Activated T-cell treated with anti-CD3 and anti-CD28 coated beads, Interleukin-2, amount 50 U/mL, for 4 hours (primary cell): ENCODE results near the gene HAPSTR1. TPM values are rescaled to one million over a fixed set of nuclear protein-coding genes. Genes with fewer than 3 reads are reported as not detected.
"Not testable (repeated sequence)": the region's sequence is repeated elsewhere in the genome, so short reads cannot be mapped to it uniquely, and the experiment has no call there.

Experiments used
- ATAC-seq, 2 donors: fragments of 200-7000 bp; cut with Tn5 transposase; one replicate each; pipeline ENCODE4 v1.10.0; 2021
- DNase-seq: peaks from one replicate; pipeline ENCODE4 v3.0.0-alpha.2; 2020
- H3K27me3 Mint-ChIP-seq: one replicate; pipeline ENCODE4 v1.8.0; 2021; ENCODE audit warnings: low read depth, mixed read lengths
- H3K36me3 Mint-ChIP-seq: one replicate; pipeline ENCODE4 v1.8.0; 2022; ENCODE audit warnings: mixed read lengths; ENCODE audit not compliant: insufficient read depth
- H3K4me1 Mint-ChIP-seq: one replicate; pipeline ENCODE4 v1.8.0; 2021; ENCODE audit warnings: low read depth, mixed read lengths
- H3K4me3 Mint-ChIP-seq: one replicate; pipeline ENCODE4 v1.8.0; 2021; ENCODE audit warnings: mild to moderate bottlenecking, moderate library complexity, mixed read lengths
- H3K9me3 Mint-ChIP-seq: one replicate; pipeline ENCODE4 v1.8.0; 2021; ENCODE audit warnings: mixed read lengths
- total RNA-seq, 3 donors: library from RNA; stranded (reverse); gene quantifications; one replicate each; pipeline ENCODE4 v1.2.1, GENCODE V29; 2021

The HAPSTR1 gene
- total RNA-seq, 3 donors from 2014 or later: 64.2 to 75.7 (median 70.0) TPM

GRCh38 chr16:9081158-9081557 is 10.3 kb upstream of the HAPSTR1 start:
- Mint-ChIP-seq H3K27me3 (no peaks in the 10 kb centered on the region), H3K4me1 (peaks cover 23% of the 10 kb centered on the region), H3K36me3 (no peaks in the 10 kb centered on the region), H3K9me3 (peaks cover 16% of the 10 kb centered on the region), H3K4me3 (no peak overlapping the region)
- no peak for DNase-seq
- ATAC-seq: no peak

- no peaks in the 10 kb centered on the region for H3K27me3 Mint-ChIP-seq
Measured at GRCh38 chr16:9081843-9082242, 9.6 kb upstream of the HAPSTR1 start.

GRCh38 chr16:9082422-9082821 is 9.0 kb upstream of the HAPSTR1 start:
- Mint-ChIP-seq H3K36me3 (no peaks in the 10 kb centered on the region), H3K4me3 (no peak overlapping the region), H3K4me1 (peaks cover 15% of the 10 kb centered on the region), H3K27me3 (no peaks in the 10 kb centered on the region), H3K9me3 (peaks cover 12% of the 10 kb centered on the region)
- no peak for ATAC-seq
- no peak for DNase-seq

More at GRCh38 chr16:9081843-9082242, 9.6 kb upstream of the HAPSTR1 start:
- no peak for DNase-seq
- Mint-ChIP-seq H3K9me3 (peaks cover 16% of the 10 kb centered on the region), H3K4me1 (peaks cover 20% of the 10 kb centered on the region), H3K4me3 (no peak overlapping the region), H3K36me3 (no peaks in the 10 kb centered on the region)
- no peak for ATAC-seq

- H3K9me3 Mint-ChIP-seq, ATAC-seq, H3K27me3 Mint-ChIP-seq, H3K4me1 Mint-ChIP-seq, H3K4me3 Mint-ChIP-seq, DNase-seq, H3K36me3 Mint-ChIP-seq: not testable (repeated sequence)
Measured at GRCh38 chr16:9087733-9088132, 3.7 kb upstream of the HAPSTR1 start.

- Mint-ChIP-seq H3K9me3 (no peaks in the 10 kb centered on the region), H3K36me3 (peaks cover 12% of the 10 kb centered on the region), H3K4me1 (peaks cover 12% of the 10 kb centered on the region), H3K27me3 (no peaks in the 10 kb centered on the region), H3K4me3 (no peak overlapping the region)
- DNase-seq: no peak
- ATAC-seq: no peak
Measured at GRCh38 chr16:9088848-9089247, 2.6 kb upstream of the HAPSTR1 start.

GRCh38 chr16:9089660-9090059 is 1.8 kb upstream of the HAPSTR1 start:
- DNase-seq: no peak
- H3K36me3 Mint-ChIP-seq: peaks cover 18% of the 10 kb centered on the region
- ATAC-seq: no peak
- H3K4me3 Mint-ChIP-seq: peak overlapping the region; percentile 83
- H3K27me3 Mint-ChIP-seq: no peaks in the 10 kb centered on the region
- H3K9me3 Mint-ChIP-seq: no peaks in the 10 kb centered on the region
- H3K4me1 Mint-ChIP-seq: peaks cover 15% of the 10 kb centered on the region

- DNase-seq: peak; percentile 41
- no peaks in the 10 kb centered on the region for H3K27me3 Mint-ChIP-seq
- no peaks in the 10 kb centered on the region for H3K9me3 Mint-ChIP-seq
- peak overlapping the region; percentile 83 for H3K4me3 Mint-ChIP-seq
- peaks cover 18% of the 10 kb centered on the region for H3K4me1 Mint-ChIP-seq
- H3K36me3 Mint-ChIP-seq: peaks cover 19% of the 10 kb centered on the region
- no peak for ATAC-seq
Measured at GRCh38 chr16:9090101-9090959, 1.1 kb upstream of the HAPSTR1 start.

GRCh38 chr16:9091867-9092281 is 430 bp downstream of the HAPSTR1 start:
- Mint-ChIP-seq H3K9me3 (no peaks in the 10 kb centered on the region), H3K27me3 (no peaks in the 10 kb centered on the region), H3K36me3 (peaks cover 29% of the 10 kb centered on the region), H3K4me1 (peaks cover 29% of the 10 kb centered on the region), H3K4me3 (peak overlapping the region; percentile 74)
- DNase-seq (peak; percentile 16), ATAC-seq (peak; percentile 24 to 25)

GRCh38 chr16:9092282-9092977 is 986 bp downstream of the HAPSTR1 start:
- peak; percentile 11 for ATAC-seq
- no peaks in the 10 kb centered on the region for H3K9me3 Mint-ChIP-seq
- peak overlapping the region; percentile 100 for H3K4me3 Mint-ChIP-seq
- DNase-seq: peak; percentile 39
- H3K36me3 Mint-ChIP-seq: peaks cover 32% of the 10 kb centered on the region
- peaks cover 33% of the 10 kb centered on the region for H3K4me1 Mint-ChIP-seq
- no peaks in the 10 kb centered on the region for H3K27me3 Mint-ChIP-seq

GRCh38 chr16:9092978-9093344 is 1.5 kb downstream of the HAPSTR1 start:
- Mint-ChIP-seq H3K9me3 (no peaks in the 10 kb centered on the region), H3K27me3 (no peaks in the 10 kb centered on the region), H3K4me1 (peaks cover 38% of the 10 kb centered on the region), H3K36me3 (peaks cover 37% of the 10 kb centered on the region), H3K4me3 (peak overlapping the region; percentile 100)
- ATAC-seq (no peak), DNase-seq (peak; percentile 15)

- no peak for DNase-seq
- Mint-ChIP-seq H3K4me3 (peak overlapping the region; percentile 100), H3K9me3 (no peaks in the 10 kb centered on the region), H3K27me3 (no peaks in the 10 kb centered on the region), H3K4me1 (peaks cover 51% of the 10 kb centered on the region), H3K36me3 (peaks cover 44% of the 10 kb centered on the region)
- ATAC-seq: no peak
Measured at GRCh38 chr16:9094011-9094846, 2.8 kb downstream of the HAPSTR1 start.

- Mint-ChIP-seq H3K4me1 (peaks cover 55% of the 10 kb centered on the region), H3K9me3 (no peaks in the 10 kb centered on the region), H3K27me3 (no peaks in the 10 kb centered on the region), H3K4me3 (peak overlapping the region; percentile 100), H3K36me3 (peaks cover 53% of the 10 kb centered on the region)
- ATAC-seq: no peak
- no peak for DNase-seq
Measured at GRCh38 chr16:9095171-9095570, 3.7 kb downstream of the HAPSTR1 start.

- H3K4me1 Mint-ChIP-seq: peaks cover 62% of the 10 kb centered on the region
- ATAC-seq (no peak), DNase-seq (no peak)
- H3K27me3 Mint-ChIP-seq: no peaks in the 10 kb centered on the region
- no peaks in the 10 kb centered on the region for H3K9me3 Mint-ChIP-seq
- H3K4me3 Mint-ChIP-seq: peak overlapping the region; percentile 78
- peaks cover 57% of the 10 kb centered on the region for H3K36me3 Mint-ChIP-seq
Measured at GRCh38 chr16:9095656-9096397, 4.4 kb downstream of the HAPSTR1 start.
